Measurements from ENCODE around the gene ZNF91.
"Not testable (repeated sequence)": the region's sequence is repeated elsewhere in the genome, so short reads cannot be mapped to it uniquely, and the experiment has no call there.

Gene ZNF91

DNA sequence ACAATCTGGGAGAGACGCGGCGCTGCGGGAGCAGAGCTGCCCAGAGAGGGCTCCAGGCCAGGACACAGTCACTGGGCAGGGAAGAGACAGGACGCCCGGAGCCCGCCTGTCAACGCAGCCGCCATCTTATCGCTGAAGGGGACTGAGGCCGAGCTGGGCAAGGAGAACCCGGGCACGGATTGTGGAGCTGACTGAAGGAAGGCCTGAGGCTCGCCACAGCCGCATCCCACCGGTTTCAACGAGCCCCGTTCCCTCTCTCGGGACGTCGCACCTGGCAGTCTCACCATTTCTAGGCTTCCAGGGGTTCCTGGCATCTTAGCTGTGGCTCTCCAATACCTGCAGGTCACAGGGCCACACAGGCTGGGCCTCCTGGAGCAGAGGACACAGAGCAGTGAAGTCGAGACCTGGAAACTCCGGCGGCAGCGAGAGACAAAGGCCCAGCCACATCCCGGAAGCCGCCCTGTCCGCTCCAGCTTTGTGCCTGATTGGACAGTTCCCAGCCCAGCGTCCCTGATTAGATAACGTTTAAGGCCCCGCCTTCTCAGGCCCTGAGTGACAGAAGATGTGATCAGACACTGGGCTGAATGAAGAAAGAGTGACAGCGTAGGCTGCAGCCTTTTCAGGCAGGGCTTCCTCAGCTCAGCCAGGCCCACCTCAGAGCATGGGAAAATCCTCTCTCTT lies at the start of gene ZNF91:
ZNF91 (minus strand) TSS at position 431 of the 681 bp plus-strand sequence; CDS start at position 314, 117 bp downstream.
- peak; percentile 96 for DNase-seq

DNA sequence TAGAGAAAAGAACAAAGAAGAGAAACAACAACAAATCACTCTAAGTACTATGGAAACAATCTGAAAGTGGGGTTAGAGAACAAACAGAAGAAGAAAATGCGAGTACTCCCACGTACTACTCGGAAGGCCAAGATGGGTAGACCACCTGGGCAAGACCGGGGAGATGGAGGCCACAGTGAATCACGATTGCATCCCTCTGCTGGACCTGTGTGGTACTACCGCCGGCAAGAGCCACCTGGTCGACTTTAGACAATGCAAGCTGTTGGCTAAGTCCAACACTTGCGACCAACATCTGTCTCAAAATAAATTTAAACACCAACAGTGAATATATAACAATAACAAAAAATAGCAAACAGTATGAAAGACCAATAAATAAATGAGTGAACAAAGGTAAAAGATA lies 45.5 kb upstream of the ZNF91 start:
- no peak for DNase-seq

DNA sequence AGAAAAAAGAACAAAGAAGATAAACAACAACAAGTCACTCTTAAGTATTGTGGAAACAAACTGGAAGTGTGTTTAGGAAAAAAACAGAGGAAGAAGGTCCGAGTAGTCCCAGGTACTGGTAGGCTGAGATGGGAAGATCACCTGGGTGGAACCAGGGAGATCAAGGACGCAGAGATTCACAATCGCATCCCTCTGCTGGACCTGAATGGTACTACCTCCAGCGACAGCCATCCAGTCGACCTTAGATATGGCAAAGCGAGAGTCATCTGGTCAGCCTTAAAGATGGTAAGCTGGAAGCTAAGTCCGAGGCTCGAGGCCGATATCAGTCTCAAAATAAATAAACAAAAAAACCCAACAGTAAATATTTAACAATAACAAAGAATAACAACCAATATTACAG lies 44.9 kb upstream of the ZNF91 start:
- DNase-seq, result no peak

GRCh38 chr19:23439623-23440022 lies 44.4 kb upstream of the ZNF91 start:
- no peak for DNase-seq

DNA sequence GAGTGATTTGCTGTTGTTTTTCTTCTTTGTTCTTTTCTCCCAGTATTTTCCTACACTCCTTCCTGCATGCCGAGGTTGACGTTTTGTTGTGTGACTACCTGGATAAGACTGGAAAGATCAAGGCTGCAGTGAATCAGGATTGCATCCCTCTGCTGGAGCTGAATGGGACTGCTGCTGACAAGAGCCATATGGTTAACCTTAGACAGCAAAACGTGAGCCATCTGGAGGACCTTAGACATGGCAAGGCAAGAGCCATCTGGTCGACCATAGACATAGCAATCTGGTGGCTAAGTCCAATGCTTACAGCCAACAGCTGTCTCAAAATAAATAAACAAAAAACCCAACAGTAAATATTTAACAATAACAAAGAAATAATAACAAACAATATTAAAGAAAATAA lies 42.6 kb upstream of the ZNF91 start:
- DNase-seq, result no peak

DNA sequence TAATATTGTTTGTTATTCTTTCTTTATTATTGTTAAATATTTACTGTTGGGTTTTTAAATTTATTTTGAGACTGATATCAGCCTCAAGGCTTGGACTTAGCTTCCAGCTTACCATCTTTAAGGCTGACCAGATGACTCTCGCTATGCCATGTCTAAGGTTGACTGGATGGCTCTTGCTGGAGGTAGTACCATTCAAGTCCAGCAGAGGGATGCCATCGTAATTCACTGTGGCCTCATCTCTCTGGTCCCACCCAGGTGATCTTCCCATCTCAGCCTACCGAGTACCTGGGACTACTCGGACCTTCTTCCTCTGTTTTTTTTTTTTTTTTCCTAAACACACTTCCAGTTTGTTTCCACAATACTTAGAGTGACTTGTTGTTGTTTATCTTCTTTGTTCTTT lies 41.7 kb upstream of the ZNF91 start:
- DNase-seq, result no peak

DNA sequence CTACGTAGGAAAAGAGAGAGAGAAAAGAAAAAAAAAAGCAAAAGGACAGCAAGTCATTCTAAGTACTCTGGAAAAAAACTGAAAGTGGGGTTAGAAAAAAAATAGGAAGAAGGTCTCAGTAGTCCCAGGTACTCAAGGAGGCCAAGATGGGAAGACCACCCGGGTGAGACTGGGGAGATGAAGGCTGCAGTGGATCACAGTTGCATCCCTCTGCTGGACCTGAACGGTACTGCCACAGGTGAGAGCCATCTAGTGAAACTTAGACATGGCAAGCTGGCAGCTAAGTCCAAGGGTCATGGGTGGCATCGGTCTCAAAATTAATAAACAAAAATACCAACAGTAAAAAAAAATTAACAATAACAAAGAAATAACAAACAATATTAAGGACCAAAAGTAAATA lies 41.0 kb upstream of the ZNF91 start:
- DNase-seq, result no peak

DNA sequence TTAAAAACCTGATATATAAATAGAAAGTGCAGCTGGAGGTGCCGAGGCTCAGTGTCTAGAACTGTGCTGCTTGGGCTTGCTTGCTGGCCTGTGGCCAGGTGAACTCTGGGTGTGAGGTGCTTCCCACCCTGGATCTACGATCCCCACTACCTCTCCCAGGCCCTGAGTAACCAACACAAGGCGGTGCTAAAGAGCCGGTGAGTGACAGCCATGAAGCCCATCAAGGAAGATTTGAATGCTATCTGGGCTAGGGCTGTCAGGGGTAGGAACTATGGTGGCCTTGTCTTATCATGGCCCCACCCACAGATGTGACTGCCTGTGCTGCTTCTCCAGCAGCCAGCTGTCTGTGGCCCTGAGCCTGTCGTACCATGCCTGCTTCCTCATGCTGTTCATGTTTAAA lies 25.6 kb upstream of the ZNF91 start:
- DNase-seq, result no peak

- DNase-seq, result not testable (repeated sequence)
Observed at GRCh38 chr19:23419261-23419660, 24.0 kb upstream of the ZNF91 start.

GRCh38 chr19:23415561-23416191 lies 20.4 kb upstream of the ZNF91 start:
- DNase-seq, result no peak

DNA sequence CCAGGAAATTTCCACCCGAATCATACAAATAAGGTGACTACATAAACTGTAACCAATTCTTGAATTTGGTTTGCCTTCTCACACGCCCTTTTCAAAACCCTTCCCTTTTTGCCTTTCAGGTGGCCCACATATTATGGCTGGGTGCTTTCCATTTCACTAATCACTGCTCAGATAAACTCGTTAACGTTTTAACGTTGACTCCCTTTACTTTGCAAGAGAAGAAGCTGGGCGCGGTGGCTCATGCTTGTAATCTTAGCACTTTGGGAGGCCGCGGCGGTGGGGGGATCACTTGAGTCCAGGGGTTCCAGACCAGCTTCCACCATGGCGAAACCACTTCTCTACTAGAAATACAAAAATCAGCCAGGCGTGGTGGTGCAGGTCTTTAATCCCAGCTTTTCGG lies 19.8 kb upstream of the ZNF91 start:
- no peak for DNase-seq

- DNase-seq, result no peak
Observed at GRCh38 chr19:23410155-23410554, 14.9 kb upstream of the ZNF91 start.

GRCh38 chr19:23409392-23410048 lies 14.2 kb upstream of the ZNF91 start:
- DNase-seq, result no peak

DNA sequence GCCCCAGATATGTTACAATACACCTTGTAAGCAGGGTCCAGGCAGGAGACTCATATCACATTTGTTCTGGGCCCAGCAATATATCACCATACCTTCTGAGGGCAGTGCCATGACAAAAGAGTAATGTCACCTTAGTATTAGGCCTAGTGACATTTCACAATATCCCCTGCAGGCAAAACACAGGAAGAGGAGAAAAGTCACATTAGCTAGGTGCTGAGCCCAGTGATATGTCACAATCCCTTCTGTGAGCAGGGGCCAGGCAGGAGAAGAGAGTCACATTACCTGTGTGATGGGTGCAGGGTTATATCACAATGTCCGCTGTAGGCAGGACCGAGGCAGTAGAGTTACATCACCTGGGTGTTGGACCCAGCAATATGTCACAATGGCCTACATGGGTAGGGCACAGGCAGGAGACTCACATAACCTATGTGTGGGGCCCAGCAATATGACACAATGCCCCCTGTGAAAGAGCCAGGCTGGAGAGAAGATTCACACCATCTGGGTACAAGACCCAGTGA lies 12.4 kb upstream of the ZNF91 start:
- DNase-seq, result no peak

GRCh38 chr19:23406721-23407120 lies 11.4 kb upstream of the ZNF91 start:
- no peak for DNase-seq

DNA sequence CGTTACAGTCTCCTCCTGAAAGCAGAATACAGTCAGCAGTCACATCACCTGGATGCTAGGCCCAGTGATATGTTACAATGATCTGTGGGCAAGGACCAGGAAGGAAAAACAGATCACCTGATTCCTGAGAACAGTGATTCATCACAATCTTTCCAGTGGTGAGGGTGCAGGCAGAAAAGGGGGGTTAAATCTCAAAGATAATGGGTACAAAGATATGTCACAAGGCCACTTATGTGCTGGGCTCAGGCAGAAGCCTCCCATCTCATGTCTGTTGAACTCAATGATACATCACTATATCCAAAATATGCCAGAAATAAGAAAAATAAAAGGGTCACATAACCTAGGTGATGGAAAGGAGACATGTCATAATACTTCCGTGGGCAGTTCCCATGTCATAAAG lies 10.8 kb upstream of the ZNF91 start:
- no peak for DNase-seq

- no peak for DNase-seq
Observed at GRCh38 chr19:23404676-23405075, 9.4 kb upstream of the ZNF91 start.

- no peak for DNase-seq
Observed at GRCh38 chr19:23403581-23404324, 8.5 kb upstream of the ZNF91 start.

- no peak for DNase-seq
Observed at GRCh38 chr19:23403052-23403451, 7.8 kb upstream of the ZNF91 start.

DNA sequence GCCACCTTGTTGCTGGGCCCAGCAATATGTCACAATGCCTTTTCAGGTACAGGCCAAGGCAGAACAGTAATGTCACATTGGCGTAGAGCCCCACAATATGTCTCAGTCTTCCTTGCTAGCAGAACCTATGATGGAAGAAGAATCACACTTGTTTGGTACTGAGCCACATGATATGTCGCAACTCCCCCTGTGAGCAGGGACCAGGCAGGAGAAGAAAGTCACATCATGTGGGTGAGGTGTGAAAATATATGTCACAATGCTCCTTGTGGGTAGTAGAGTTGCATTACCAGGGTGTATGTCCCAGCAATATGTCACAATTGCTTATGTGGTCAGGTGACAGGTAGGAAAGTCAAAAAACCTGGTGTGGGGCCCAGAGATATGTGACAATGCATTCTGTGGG lies 7.1 kb upstream of the ZNF91 start:
- no peak for DNase-seq

DNA sequence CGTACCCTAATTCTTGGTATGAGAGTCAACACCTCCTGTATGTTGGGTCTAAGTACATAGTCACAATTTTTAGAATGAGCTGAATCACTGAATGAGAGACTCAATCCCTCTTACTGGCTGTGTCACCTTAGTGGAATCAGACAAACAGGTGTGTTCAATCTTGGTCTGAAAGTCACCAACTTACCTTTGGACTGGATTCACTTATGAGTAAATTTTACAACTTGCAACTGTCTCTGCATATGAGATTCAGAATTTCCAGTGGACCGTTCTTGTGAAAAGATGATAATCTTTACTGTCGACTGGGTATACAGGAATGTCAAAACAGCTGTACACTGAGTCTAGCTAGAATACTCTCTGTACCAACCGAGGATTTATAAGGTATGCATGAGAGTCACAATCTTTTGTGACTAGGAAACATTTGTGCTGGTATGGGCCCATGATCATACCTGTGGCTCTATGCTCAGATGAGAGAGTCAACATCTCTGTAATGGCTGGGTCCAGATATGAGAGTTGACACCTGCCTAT lies 5.9 kb upstream of the ZNF91 start:
- no peak for DNase-seq

DNA sequence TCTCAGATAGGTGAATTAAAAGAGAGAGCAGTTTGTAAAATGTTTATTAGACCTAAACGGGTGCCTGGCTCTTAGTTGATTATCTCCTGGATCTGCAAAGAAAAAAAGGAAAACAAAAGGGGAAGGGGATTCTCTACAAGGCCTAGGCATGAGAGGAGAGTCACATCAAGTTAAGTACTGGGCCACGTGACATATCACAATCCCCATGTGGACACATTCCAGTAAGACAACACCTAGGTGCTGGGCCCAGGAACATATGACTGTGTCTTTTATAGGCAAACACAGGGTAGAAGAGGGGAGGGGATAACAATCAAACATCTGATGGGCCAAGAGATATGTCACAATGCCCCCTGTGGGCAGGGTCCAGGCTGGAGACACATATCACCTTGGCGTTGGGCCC lies 4.2 kb upstream of the ZNF91 start:
- DNase-seq, result no peak

GRCh38 chr19:23395722-23396117 lies 449 bp upstream of the ZNF91 start:
- DNase-seq, result not testable (repeated sequence)
